Right atrium auricular region (tissue), 2 donors: ENCODE data around the gene CADM2. TPM values are rescaled to one million over a fixed set of nuclear protein-coding genes. Genes with fewer than 3 reads are reported as not detected.

Experiments used
- DNase-seq: peaks from one replicate; pipeline ENCODE4 v3.0.0-alpha.2; 2019; ENCODE audit warnings: low spot score
- H3K27ac ChIP-seq, 2 donors: fragments of 200-600 bp; sonication (generic); 1 replicate in 1 of 2; 2 replicates in 1 of 2; pipeline ENCODE4 v1.5.1; 2016 to 2019
- H3K27me3 ChIP-seq, 2 donors: fragments of 200-600 bp; sonication (generic); one replicate each; pipeline versions ENCODE4 v1.5.1 to v1.6.0; 2017 to 2019
- H3K36me3 ChIP-seq: fragments of 200-600 bp; sonication (generic); one replicate; pipeline ENCODE4 v1.5.1; 2016
- H3K4me1 ChIP-seq, 2 donors: fragments of 200-600 bp; sonication (generic); one replicate each; pipeline versions ENCODE4 v1.5.1 to v1.6.0; 2017 to 2019
- H3K4me3 ChIP-seq, 2 donors: fragments of 200-600 bp; sonication (generic); 1 replicate in 1 of 2; 2 replicates in 1 of 2; pipeline ENCODE4 v1.5.1; 2017 to 2019; ENCODE audit warnings: mild to moderate bottlenecking in 1 of 2, moderate library complexity in 1 of 2
- H3K9me3 ChIP-seq, 2 donors: fragments of 200-600 bp; sonication (generic); one replicate each; pipeline ENCODE4 v1.5.1; 2019
- CTCF ChIP-seq, 2 donors: fragments of 200-600 bp; sonication (generic); IDR thresholded peaks; one replicate each; pipeline ENCODE4 v1.5.1; 2019; ENCODE audit warnings: antibody characterized with exemption in 2 of 2
- total RNA-seq, 2 donors: library from RNA; depleted of rRNA; stranded (reverse); fragments of >200 nt; gene quantifications; one replicate each; pipeline ENCODE4 v1.1.0, GENCODE V29; 2016

The CADM2 gene
- total RNA-seq, 2 donors from 2014 or later = 6.5 to 9.5 TPM

- H3K27me3 ChIP-seq = no peaks in the 10 kb centered on the region
- no peak overlapping the region for H3K27ac ChIP-seq
- no peak for DNase-seq
- no peak overlapping the region for H3K4me3 ChIP-seq
- H3K36me3 ChIP-seq = no peaks in the 10 kb centered on the region
- no peaks in the 10 kb centered on the region for H3K4me1 ChIP-seq
- TF ChIP-seq CTCF (IDR thresholded peaks at IDR 0.05) = no peak
- no peaks in the 10 kb centered on the region for H3K9me3 ChIP-seq
Observed at GRCh38 chr3:85264381-85264780, 305.6 kb downstream of the CADM2 start.

- TF ChIP-seq CTCF (IDR thresholded peaks at IDR 0.05) = no peak
- no peaks in the 10 kb centered on the region for H3K36me3 ChIP-seq
- no peaks in the 10 kb centered on the region for H3K27me3 ChIP-seq
- H3K4me1 ChIP-seq = no peaks in the 10 kb centered on the region
- no peak for DNase-seq
- no peak overlapping the region for H3K27ac ChIP-seq
- H3K4me3 ChIP-seq = no peak overlapping the region
- H3K9me3 ChIP-seq = no peaks in the 10 kb centered on the region
Observed at GRCh38 chr3:85270488-85270887, 311.7 kb downstream of the CADM2 start.

GRCh38 chr3:85271911-85272310 lies 313.1 kb downstream of the CADM2 start:
- Histone ChIP-seq H3K27me3 (no peaks in the 10 kb centered on the region), H3K27ac (no peak overlapping the region), H3K4me3 (no peak overlapping the region), H3K4me1 (no peaks in the 10 kb centered on the region), H3K36me3 (no peaks in the 10 kb centered on the region), H3K9me3 (no peaks in the 10 kb centered on the region)
- no peak for TF ChIP-seq CTCF (IDR thresholded peaks at IDR 0.05)
- no peak for DNase-seq

- H3K9me3 ChIP-seq = no peaks in the 10 kb centered on the region
- no peaks in the 10 kb centered on the region for H3K4me1 ChIP-seq
- no peaks in the 10 kb centered on the region for H3K36me3 ChIP-seq
- TF ChIP-seq CTCF (IDR thresholded peaks at IDR 0.05) = no peak
- no peak overlapping the region for H3K4me3 ChIP-seq
- no peak overlapping the region for H3K27ac ChIP-seq
- DNase-seq = no peak
- no peaks in the 10 kb centered on the region for H3K27me3 ChIP-seq
Observed at GRCh38 chr3:85288257-85288656, 329.5 kb downstream of the CADM2 start.

- H3K4me1 ChIP-seq = no peaks in the 10 kb centered on the region
- no peak for TF ChIP-seq CTCF (IDR thresholded peaks at IDR 0.05)
- no peak for DNase-seq
- no peaks in the 10 kb centered on the region for H3K27me3 ChIP-seq
- no peak overlapping the region for H3K27ac ChIP-seq
- no peak overlapping the region for H3K4me3 ChIP-seq
- H3K36me3 ChIP-seq = no peaks in the 10 kb centered on the region
- H3K9me3 ChIP-seq = no peaks in the 10 kb centered on the region
Observed at GRCh38 chr3:85297291-85297690, 338.5 kb downstream of the CADM2 start.

- no peak overlapping the region for H3K27ac ChIP-seq
- no peaks in the 10 kb centered on the region for H3K9me3 ChIP-seq
- no peaks in the 10 kb centered on the region for H3K4me1 ChIP-seq
- no peak for TF ChIP-seq CTCF (IDR thresholded peaks at IDR 0.05)
- DNase-seq = no peak
- H3K27me3 ChIP-seq = no peaks in the 10 kb centered on the region
- no peaks in the 10 kb centered on the region for H3K36me3 ChIP-seq
- H3K4me3 ChIP-seq = no peak overlapping the region
Observed at GRCh38 chr3:85298032-85298431, 339.2 kb downstream of the CADM2 start.
